WTC11 (cell line): Measurements from ENCODE around the gene RECQL5. TPM values are rescaled to one million over a fixed set of nuclear protein-coding genes. Genes with fewer than 3 reads are reported as not detected.

Experiments
- ATAC-seq: fragments of 200-7000 bp; cut with Tn5 transposase; 2 replicates; pipeline ENCODE4 v1.10.0; 2021; ENCODE audit warnings: mild to moderate bottlenecking, moderate library complexity
- CTCF ChIA-PET: fragments of 300-600 bp; sonication (Branson Sonifier 250); formaldehyde crosslinking; loops from one replicate; lab custom pipeline; 2021; ENCODE audit warnings: antibody characterized with exemption; lab: Charles Lee
- POLR2A ChIA-PET: fragments of 350-600 bp; sonication (Branson Sonifier 250); formaldehyde crosslinking; loops from one replicate; lab custom pipeline; 2021; ENCODE audit warnings: antibody characterized with exemption; lab: Charles Lee
- DNase-seq: peaks from one replicate; pipeline ENCODE4 v3.0.0; 2021; ENCODE audit warnings: low spot score
- H3K27ac Mint-ChIP-seq: 2 replicates; pipeline ENCODE4 v1.8.0; 2021; ENCODE audit warnings: mixed read lengths
- H3K27me3 Mint-ChIP-seq: 2 replicates; pipeline ENCODE4 v1.8.0; 2021; ENCODE audit warnings: low read depth, mild to moderate bottlenecking, moderate library complexity, mixed read lengths
- H3K36me3 Mint-ChIP-seq: 2 replicates; pipeline ENCODE4 v1.8.0; 2021; ENCODE audit warnings: mixed read lengths
- H3K4me1 Mint-ChIP-seq: 2 replicates; pipeline ENCODE4 v1.8.0; 2022; ENCODE audit warnings: mixed read lengths
- H3K4me3 Mint-ChIP-seq: 2 replicates; pipeline ENCODE4 v1.8.0; 2021; ENCODE audit warnings: mild to moderate bottlenecking, moderate library complexity, mixed read lengths
- H3K9me3 Mint-ChIP-seq: 2 replicates; pipeline ENCODE4 v1.8.0; 2021; ENCODE audit warnings: mixed read lengths
- CTCF ChIP-seq: fragments of 200-600 bp; IDR thresholded peaks from 2 replicates; pipeline ENCODE4 v1.8.0; 2022; ENCODE audit warnings: antibody characterized with exemption
- E2F1 ChIP-seq: sonication (generic); formaldehyde crosslinking; IDR thresholded peaks from 2 replicates; pipeline ENCODE4 v1.8.0; 2022; ENCODE audit warnings: mild to moderate bottlenecking, missing genetic modification reagents
- E2F4 ChIP-seq: sonication (generic); formaldehyde crosslinking; IDR thresholded peaks from 2 replicates; pipeline ENCODE4 v1.8.1; 2022; ENCODE audit warnings: low read depth, mild to moderate bottlenecking, moderate library complexity, missing genetic modification reagents, borderline replicate concordance
- GRHL2 ChIP-seq: fragments of 250-450 bp; sonication (Bioruptor Pico); IDR thresholded peaks from 2 replicates; pipeline ENCODE4 v1.8.0; 2022; ENCODE audit warnings: mild to moderate bottlenecking, moderate library complexity; ENCODE audit not compliant: insufficient replicate concordance, severe bottlenecking
- HMGA2 ChIP-seq: fragments of 250-450 bp; sonication (Bioruptor Pico); IDR thresholded peaks from 2 replicates; pipeline ENCODE4 v1.4.0; 2021; ENCODE audit warnings: mild to moderate bottlenecking, moderate library complexity
- MLX ChIP-seq: sonication (generic); formaldehyde crosslinking; IDR thresholded peaks from 2 replicates; pipeline ENCODE4 v1.8.1; 2023; ENCODE audit warnings: mild to moderate bottlenecking, missing genetic modification reagents, moderate library complexity
- MXD4 ChIP-seq: fragments of 250-450 bp; sonication (Bioruptor Pico); IDR thresholded peaks from 2 replicates; pipeline ENCODE4 v1.8.0; 2021; ENCODE audit warnings: mild to moderate bottlenecking, moderate library complexity, borderline replicate concordance
- ZNF281 ChIP-seq: sonication (generic); formaldehyde crosslinking; IDR thresholded peaks from 2 replicates; pipeline ENCODE4 v1.8.0; 2023; ENCODE audit warnings: mild to moderate bottlenecking, missing genetic modification reagents
- ZNF671 ChIP-seq: fragments of 250-450 bp; sonication (Bioruptor Pico); IDR thresholded peaks from 2 replicates; pipeline ENCODE4 v1.8.0; 2021; ENCODE audit warnings: mild to moderate bottlenecking
- total RNA-seq: library from RNA; stranded (reverse); gene quantifications from 3 replicates; pipeline ENCODE4 v1.2.3, GENCODE V29; 2021
- TF ChIP-seq, protein P1 (sequence below): sonication (generic); formaldehyde crosslinking; IDR thresholded peaks from 2 replicates; pipeline ENCODE4 v1.8.1; 2023; ENCODE audit warnings: mild to moderate bottlenecking, missing genetic modification reagents
- TF ChIP-seq, protein P2 (sequence below): sonication (generic); formaldehyde crosslinking; IDR thresholded peaks from 2 replicates; pipeline ENCODE4 v1.8.0; 2022; ENCODE audit warnings: missing genetic modification reagents
- TF ChIP-seq, protein P3 (sequence below): sonication (generic); formaldehyde crosslinking; IDR thresholded peaks from 2 replicates; pipeline ENCODE4 v1.8.1; 2022; ENCODE audit warnings: low read depth, missing genetic modification reagents, borderline replicate concordance
- TF ChIP-seq, protein P4 (sequence below): sonication (generic); formaldehyde crosslinking; IDR thresholded peaks from 2 replicates; pipeline ENCODE4 v1.8.0; 2022; ENCODE audit warnings: mild to moderate bottlenecking, missing genetic modification reagents

The RECQL5 gene
- total RNA-seq, 1 experiment from 2014 or later: 51.0 TPM

GRCh38 chr17:75637143-75637538 lies 29.8 kb downstream of the RECQL5 start:
- peaks cover 12% of the 10 kb centered on the region for H3K4me1 Mint-ChIP-seq
- DNase-seq: no peak
- no peaks in the 10 kb centered on the region for H3K27me3 Mint-ChIP-seq
- H3K4me3 Mint-ChIP-seq: no peak overlapping the region
- CTCF ChIA-PET: interaction anchor here (0.7 to 11.9 kb wide), 8 partner anchors 15 to 193 kb away, joined by 3 to 456 read pairs (median 8); a partner anchor contains a TSS
- no peaks in the 10 kb centered on the region for H3K9me3 Mint-ChIP-seq
- no peak for ATAC-seq
- no peak overlapping the region for H3K27ac Mint-ChIP-seq
- H3K36me3 Mint-ChIP-seq: no peaks in the 10 kb centered on the region
- POLR2A ChIA-PET: interaction anchor here (1.5 kb wide), 1 partner anchor 36 kb away, joined by 3 read pairs; no protein-coding TSS in a partner anchor
- no peak for TF ChIP-seq HMGA2
- TF ChIP-seq E2F4 (CRISPR knock-in tag): no peak
- no peak for TF ChIP-seq ZNF281
- no peak for TF ChIP-seq GRHL2 (CRISPR knock-in tag)
- no peak for TF ChIP-seq CTCF

DNA sequence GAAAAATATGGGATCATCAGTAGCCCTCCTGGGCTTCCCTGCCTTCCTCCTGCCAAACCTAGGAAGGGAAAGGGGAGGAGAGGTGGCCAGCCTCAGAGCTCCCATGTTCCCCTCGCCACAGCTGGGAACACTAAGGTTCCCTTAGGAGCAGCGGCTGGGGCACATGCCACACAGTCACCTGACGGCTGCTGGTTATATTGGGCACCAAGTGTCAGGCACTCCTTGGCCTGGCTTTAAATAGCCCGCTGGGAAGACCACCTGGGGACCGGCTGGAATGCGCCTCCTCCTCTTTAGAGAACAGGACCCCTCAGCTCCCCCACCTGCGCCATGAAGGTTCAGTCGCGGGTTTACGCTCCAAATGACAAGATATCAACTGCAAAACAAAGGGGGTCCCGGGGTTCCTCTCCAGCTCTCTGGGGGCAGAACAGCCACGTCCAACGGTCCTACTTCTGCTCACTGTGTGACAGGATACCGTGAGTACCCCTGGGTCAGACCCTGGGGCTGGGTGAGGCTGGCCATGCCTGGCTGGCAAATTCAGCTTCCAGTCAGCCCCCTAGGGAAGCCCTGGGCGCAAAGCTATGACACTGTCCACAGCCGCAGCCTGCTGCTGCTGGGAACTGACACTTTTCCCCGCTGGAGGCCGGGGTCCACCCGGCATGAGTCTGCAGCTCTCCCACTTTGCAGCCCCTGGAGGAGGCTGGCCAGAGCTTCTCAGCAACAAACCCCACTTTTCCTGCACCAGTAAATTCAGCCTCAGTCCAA lies 30.4 kb downstream of the RECQL5 start:
- Mint-ChIP-seq H3K36me3 (no peaks in the 10 kb centered on the region), H3K27me3 (no peaks in the 10 kb centered on the region), H3K9me3 (no peaks in the 10 kb centered on the region), H3K27ac (no peak overlapping the region), H3K4me1 (peaks cover 11% of the 10 kb centered on the region), H3K4me3 (no peak overlapping the region)
- ATAC-seq (no peak), DNase-seq (no peak)
- CTCF ChIA-PET: interaction anchor here (0.7 to 11.9 kb wide), 8 partner anchors 15 to 194 kb away, joined by 3 to 456 read pairs (median 8); a partner anchor contains a TSS
- POLR2A ChIA-PET: interaction anchor here (1.5 kb wide), 1 partner anchor 35 kb away, joined by 3 read pairs; no protein-coding TSS in a partner anchor
- no peak for TF ChIP-seq CTCF
- no peak for TF ChIP-seq ZNF671 (CRISPR knock-in tag)
- TF ChIP-seq, protein P1, sequence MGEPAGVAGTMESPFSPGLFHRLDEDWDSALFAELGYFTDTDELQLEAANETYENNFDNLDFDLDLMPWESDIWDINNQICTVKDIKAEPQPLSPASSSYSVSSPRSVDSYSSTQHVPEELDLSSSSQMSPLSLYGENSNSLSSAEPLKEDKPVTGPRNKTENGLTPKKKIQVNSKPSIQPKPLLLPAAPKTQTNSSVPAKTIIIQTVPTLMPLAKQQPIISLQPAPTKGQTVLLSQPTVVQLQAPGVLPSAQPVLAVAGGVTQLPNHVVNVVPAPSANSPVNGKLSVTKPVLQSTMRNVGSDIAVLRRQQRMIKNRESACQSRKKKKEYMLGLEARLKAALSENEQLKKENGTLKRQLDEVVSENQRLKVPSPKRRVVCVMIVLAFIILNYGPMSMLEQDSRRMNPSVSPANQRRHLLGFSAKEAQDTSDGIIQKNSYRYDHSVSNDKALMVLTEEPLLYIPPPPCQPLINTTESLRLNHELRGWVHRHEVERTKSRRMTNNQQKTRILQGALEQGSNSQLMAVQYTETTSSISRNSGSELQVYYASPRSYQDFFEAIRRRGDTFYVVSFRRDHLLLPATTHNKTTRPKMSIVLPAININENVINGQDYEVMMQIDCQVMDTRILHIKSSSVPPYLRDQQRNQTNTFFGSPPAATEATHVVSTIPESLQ: no peak
- no peak for TF ChIP-seq E2F1
- TF ChIP-seq, protein P2, sequence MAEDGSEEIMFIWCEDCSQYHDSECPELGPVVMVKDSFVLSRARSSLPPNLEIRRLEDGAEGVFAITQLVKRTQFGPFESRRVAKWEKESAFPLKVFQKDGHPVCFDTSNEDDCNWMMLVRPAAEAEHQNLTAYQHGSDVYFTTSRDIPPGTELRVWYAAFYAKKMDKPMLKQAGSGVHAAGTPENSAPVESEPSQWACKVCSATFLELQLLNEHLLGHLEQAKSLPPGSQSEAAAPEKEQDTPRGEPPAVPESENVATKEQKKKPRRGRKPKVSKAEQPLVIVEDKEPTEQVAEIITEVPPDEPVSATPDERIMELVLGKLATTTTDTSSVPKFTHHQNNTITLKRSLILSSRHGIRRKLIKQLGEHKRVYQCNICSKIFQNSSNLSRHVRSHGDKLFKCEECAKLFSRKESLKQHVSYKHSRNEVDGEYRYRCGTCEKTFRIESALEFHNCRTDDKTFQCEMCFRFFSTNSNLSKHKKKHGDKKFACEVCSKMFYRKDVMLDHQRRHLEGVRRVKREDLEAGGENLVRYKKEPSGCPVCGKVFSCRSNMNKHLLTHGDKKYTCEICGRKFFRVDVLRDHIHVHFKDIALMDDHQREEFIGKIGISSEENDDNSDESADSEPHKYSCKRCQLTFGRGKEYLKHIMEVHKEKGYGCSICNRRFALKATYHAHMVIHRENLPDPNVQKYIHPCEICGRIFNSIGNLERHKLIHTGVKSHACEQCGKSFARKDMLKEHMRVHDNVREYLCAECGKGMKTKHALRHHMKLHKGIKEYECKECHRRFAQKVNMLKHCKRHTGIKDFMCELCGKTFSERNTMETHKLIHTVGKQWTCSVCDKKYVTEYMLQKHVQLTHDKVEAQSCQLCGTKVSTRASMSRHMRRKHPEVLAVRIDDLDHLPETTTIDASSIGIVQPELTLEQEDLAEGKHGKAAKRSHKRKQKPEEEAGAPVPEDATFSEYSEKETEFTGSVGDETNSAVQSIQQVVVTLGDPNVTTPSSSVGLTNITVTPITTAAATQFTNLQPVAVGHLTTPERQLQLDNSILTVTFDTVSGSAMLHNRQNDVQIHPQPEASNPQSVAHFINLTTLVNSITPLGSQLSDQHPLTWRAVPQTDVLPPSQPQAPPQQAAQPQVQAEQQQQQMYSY: no peak
- TF ChIP-seq MXD4 (CRISPR knock-in tag): no peak
- TF ChIP-seq MLX: no peak
- TF ChIP-seq, protein P3, sequence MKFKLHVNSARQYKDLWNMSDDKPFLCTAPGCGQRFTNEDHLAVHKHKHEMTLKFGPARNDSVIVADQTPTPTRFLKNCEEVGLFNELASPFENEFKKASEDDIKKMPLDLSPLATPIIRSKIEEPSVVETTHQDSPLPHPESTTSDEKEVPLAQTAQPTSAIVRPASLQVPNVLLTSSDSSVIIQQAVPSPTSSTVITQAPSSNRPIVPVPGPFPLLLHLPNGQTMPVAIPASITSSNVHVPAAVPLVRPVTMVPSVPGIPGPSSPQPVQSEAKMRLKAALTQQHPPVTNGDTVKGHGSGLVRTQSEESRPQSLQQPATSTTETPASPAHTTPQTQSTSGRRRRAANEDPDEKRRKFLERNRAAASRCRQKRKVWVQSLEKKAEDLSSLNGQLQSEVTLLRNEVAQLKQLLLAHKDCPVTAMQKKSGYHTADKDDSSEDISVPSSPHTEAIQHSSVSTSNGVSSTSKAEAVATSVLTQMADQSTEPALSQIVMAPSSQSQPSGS (CRISPR knock-in tag): no peak
- TF ChIP-seq, protein P4, sequence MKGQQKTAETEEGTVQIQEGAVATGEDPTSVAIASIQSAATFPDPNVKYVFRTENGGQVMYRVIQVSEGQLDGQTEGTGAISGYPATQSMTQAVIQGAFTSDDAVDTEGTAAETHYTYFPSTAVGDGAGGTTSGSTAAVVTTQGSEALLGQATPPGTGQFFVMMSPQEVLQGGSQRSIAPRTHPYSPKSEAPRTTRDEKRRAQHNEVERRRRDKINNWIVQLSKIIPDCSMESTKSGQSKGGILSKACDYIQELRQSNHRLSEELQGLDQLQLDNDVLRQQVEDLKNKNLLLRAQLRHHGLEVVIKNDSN: no peak
